H1 (cell line): ENCODE measurements around the gene ZNF592. TPM values are rescaled to one million over a fixed set of nuclear protein-coding genes. Genes with fewer than 3 reads are reported as not detected.

Experiments used
- ASH2L ChIP-seq: fragments of 200-600, 300-600 bp; sonication (generic); IDR thresholded peaks from one replicate; pipeline ENCODE4 v1.7.1; 2017; ENCODE audit warnings: low read length
- BCL11A ChIP-seq, 2 experiments: IDR thresholded peaks; one replicate each; pipeline ENCODE4 v1.6.1; 2011; ENCODE audit warnings: low read depth in 2 of 2, low read length in 2 of 2, mild to moderate bottlenecking in 2 of 2
- CTBP2 ChIP-seq: IDR thresholded peaks from 2 replicates; pipeline ENCODE4 v1.7.0; 2011; ENCODE audit warnings: borderline replicate concordance, mild to moderate bottlenecking, moderate library complexity, mixed read lengths, low read length; ENCODE audit not compliant: insufficient read depth, insufficient read length
- EGR1 ChIP-seq: IDR thresholded peaks from 2 replicates; pipeline ENCODE4 v1.6.1; 2011; ENCODE audit warnings: low read depth, low read length, borderline replicate concordance
- JUND ChIP-seq: IDR thresholded peaks from 2 replicates; pipeline ENCODE4 v1.6.1; 2011; ENCODE audit warnings: mild to moderate bottlenecking, improper control_type of control experiment, low read length
- NANOG ChIP-seq: IDR thresholded peaks from 2 replicates; pipeline ENCODE4 v1.6.1; 2011; ENCODE audit warnings: low read length, low read depth, mild to moderate bottlenecking, inconsistent platforms; ENCODE audit not compliant: insufficient read depth, poor library complexity, severe bottlenecking
- POLR2A ChIP-seq, 2 experiments: IDR thresholded peaks; 1 replicate in 1 of 2; 2 replicates in 1 of 2; pipeline ENCODE4 v1.6.1; 2011; ENCODE audit warnings: low read depth in 2 of 2, low read length in 2 of 2, mild to moderate bottlenecking in 2 of 2; ENCODE audit errors: control extremely low read depth in 1 of 2
- POU5F1 ChIP-seq: IDR thresholded peaks from 2 replicates; pipeline ENCODE4 v1.6.1; 2011; ENCODE audit warnings: low read depth, mild to moderate bottlenecking, low read length, moderate library complexity
- RFX5 ChIP-seq: IDR thresholded peaks from 2 replicates; pipeline ENCODE4 v1.6.1; 2011; ENCODE audit warnings: low read depth, low read length, improper control_type of control experiment, borderline replicate concordance
- SAP30 ChIP-seq: fragments of 300-600 bp; sonication (generic); IDR thresholded peaks from 2 replicates; pipeline ENCODE4 v1.7.1; 2012; ENCODE audit warnings: low read length, moderate library complexity, mild to moderate bottlenecking, inconsistent platforms; ENCODE audit not compliant: insufficient read depth, insufficient replicate concordance
- SP4 ChIP-seq: IDR thresholded peaks from 2 replicates; pipeline ENCODE4 v1.6.1; 2012; ENCODE audit warnings: low read length, inconsistent platforms
- YY1 ChIP-seq: IDR thresholded peaks from 2 replicates; pipeline ENCODE4 v1.6.1; 2011; ENCODE audit warnings: low read depth, mild to moderate bottlenecking, low read length
- polyA plus RNA-seq, 7 experiments: library from polyadenylated mRNA; depleted of rRNA in 3 of 7; stranded (reverse) in 5 of 7; unstranded in 2 of 7; fragments of >200 nt in 5 of 7; fragments of 200-250 nt in 2 of 7; gene quantifications; 1 replicate in 5 of 7; 2 replicates in 1 of 7; 4 replicates in 1 of 7; pipeline versions ENCODE4 v1.2.1 to v1.2.3, GENCODE V29; 2011 to 2013; ENCODE audit warnings: missing spikeins in 2 of 7, mixed read lengths in 2 of 7
- total RNA-seq: library from RNA; stranded (reverse); fragmentation: NEBNext Ultra II Directional; extraction: Animal tissue kit (Norgen Biotek cat#: 25700); gene quantifications from 2 replicates; pipeline ENCODE4 v1.2.1, GENCODE V29; 2021
- TF ChIP-seq, protein P1 (sequence below): fragments of 300-600 bp; sonication (generic); IDR thresholded peaks from 2 replicates; pipeline ENCODE4 v1.7.1; 2012; ENCODE audit warnings: low read length, moderate library complexity, mild to moderate bottlenecking, inconsistent platforms; ENCODE audit not compliant: insufficient replicate concordance

ZNF592 gene
- total and polyA plus RNA-seq, 2 of the 8 experiments (the other 6 are each of a cell fraction or from before 2014, with no cell fraction given) = 14.2 to 33.0 TPM

- TF ChIP-seq, protein P1, sequence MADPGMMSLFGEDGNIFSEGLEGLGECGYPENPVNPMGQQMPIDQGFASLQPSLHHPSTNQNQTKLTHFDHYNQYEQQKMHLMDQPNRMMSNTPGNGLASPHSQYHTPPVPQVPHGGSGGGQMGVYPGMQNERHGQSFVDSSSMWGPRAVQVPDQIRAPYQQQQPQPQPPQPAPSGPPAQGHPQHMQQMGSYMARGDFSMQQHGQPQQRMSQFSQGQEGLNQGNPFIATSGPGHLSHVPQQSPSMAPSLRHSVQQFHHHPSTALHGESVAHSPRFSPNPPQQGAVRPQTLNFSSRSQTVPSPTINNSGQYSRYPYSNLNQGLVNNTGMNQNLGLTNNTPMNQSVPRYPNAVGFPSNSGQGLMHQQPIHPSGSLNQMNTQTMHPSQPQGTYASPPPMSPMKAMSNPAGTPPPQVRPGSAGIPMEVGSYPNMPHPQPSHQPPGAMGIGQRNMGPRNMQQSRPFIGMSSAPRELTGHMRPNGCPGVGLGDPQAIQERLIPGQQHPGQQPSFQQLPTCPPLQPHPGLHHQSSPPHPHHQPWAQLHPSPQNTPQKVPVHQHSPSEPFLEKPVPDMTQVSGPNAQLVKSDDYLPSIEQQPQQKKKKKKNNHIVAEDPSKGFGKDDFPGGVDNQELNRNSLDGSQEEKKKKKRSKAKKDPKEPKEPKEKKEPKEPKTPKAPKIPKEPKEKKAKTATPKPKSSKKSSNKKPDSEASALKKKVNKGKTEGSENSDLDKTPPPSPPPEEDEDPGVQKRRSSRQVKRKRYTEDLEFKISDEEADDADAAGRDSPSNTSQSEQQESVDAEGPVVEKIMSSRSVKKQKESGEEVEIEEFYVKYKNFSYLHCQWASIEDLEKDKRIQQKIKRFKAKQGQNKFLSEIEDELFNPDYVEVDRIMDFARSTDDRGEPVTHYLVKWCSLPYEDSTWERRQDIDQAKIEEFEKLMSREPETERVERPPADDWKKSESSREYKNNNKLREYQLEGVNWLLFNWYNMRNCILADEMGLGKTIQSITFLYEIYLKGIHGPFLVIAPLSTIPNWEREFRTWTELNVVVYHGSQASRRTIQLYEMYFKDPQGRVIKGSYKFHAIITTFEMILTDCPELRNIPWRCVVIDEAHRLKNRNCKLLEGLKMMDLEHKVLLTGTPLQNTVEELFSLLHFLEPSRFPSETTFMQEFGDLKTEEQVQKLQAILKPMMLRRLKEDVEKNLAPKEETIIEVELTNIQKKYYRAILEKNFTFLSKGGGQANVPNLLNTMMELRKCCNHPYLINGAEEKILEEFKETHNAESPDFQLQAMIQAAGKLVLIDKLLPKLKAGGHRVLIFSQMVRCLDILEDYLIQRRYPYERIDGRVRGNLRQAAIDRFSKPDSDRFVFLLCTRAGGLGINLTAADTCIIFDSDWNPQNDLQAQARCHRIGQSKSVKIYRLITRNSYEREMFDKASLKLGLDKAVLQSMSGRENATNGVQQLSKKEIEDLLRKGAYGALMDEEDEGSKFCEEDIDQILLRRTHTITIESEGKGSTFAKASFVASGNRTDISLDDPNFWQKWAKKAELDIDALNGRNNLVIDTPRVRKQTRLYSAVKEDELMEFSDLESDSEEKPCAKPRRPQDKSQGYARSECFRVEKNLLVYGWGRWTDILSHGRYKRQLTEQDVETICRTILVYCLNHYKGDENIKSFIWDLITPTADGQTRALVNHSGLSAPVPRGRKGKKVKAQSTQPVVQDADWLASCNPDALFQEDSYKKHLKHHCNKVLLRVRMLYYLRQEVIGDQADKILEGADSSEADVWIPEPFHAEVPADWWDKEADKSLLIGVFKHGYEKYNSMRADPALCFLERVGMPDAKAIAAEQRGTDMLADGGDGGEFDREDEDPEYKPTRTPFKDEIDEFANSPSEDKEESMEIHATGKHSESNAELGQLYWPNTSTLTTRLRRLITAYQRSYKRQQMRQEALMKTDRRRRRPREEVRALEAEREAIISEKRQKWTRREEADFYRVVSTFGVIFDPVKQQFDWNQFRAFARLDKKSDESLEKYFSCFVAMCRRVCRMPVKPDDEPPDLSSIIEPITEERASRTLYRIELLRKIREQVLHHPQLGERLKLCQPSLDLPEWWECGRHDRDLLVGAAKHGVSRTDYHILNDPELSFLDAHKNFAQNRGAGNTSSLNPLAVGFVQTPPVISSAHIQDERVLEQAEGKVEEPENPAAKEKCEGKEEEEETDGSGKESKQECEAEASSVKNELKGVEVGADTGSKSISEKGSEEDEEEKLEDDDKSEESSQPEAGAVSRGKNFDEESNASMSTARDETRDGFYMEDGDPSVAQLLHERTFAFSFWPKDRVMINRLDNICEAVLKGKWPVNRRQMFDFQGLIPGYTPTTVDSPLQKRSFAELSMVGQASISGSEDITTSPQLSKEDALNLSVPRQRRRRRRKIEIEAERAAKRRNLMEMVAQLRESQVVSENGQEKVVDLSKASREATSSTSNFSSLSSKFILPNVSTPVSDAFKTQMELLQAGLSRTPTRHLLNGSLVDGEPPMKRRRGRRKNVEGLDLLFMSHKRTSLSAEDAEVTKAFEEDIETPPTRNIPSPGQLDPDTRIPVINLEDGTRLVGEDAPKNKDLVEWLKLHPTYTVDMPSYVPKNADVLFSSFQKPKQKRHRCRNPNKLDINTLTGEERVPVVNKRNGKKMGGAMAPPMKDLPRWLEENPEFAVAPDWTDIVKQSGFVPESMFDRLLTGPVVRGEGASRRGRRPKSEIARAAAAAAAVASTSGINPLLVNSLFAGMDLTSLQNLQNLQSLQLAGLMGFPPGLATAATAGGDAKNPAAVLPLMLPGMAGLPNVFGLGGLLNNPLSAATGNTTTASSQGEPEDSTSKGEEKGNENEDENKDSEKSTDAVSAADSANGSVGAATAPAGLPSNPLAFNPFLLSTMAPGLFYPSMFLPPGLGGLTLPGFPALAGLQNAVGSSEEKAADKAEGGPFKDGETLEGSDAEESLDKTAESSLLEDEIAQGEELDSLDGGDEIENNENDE = no peak
- TF ChIP-seq YY1 (no peak), JUND (no peak), ASH2L (no peak), RFX5 (no peak), POLR2A (IDR thresholded peaks at IDR 0.05; ENCODE audit: control extremely low read depth in 1 of 2, low read depth in 2 of 2, low read length in 2 of 2) (no peak), NANOG (no peak), SAP30 (no peak), SP4 (no peak), CTBP2 (no peak), EGR1 (no peak), POU5F1 (no peak), BCL11A (IDR thresholded peaks at IDR 0.05; ENCODE audit: low read depth in 2 of 2, low read length in 2 of 2) (no peak)
Observed at GRCh38 chr15:84811151-84811550, 62.8 kb downstream of the ZNF592 start (continued).
